ENCODE data around the gene CNTN4. TPM values are rescaled to one million over a fixed set of nuclear protein-coding genes. Genes with fewer than 3 reads are reported as not detected.

Gene CNTN4
- total RNA-seq, 1 donor from 2014 or later, result 0.52 TPM

DNA sequence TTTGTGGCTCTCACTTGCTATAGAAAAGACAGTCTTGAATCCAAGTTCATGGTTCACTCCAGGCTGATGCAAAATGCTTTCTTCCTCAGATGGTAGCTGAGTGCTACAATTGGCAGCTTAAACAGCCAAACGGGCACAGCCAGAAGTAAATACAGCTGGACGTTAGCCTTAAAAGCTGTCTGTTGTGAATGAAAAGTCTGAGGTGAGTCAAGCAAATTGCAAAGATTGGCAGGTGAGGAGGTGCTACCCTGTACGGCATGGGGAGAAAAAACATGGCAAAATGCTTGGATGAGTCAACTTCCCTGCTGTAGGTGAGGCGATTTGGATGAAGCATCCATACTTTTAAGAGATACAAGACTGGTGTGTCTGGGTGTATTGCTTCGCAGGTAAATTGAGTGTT, 971.1 kb downstream of the CNTN4 start:
- H3K36me3 Mint-ChIP-seq (ENCODE audit: low read depth), result no peaks in the 10 kb centered on the region
- H3K9me3 Mint-ChIP-seq (ENCODE audit: low read depth), result no peaks in the 10 kb centered on the region
- no peak for TF ChIP-seq CTCF (IDR thresholded peaks at IDR 0.05)
- no peaks in the 10 kb centered on the region for H3K27me3 Mint-ChIP-seq (ENCODE audit: low read depth)
- H3K27ac Mint-ChIP-seq (ENCODE audit: unreplicated experiment), result no peak overlapping the region
- H3K4me3 Mint-ChIP-seq (ENCODE audit: unreplicated experiment), result no peak overlapping the region
- DNase-seq (ENCODE audit: low spot score), result no peak
- no peaks in the 10 kb centered on the region for H3K4me1 Mint-ChIP-seq (ENCODE audit: low read depth)

- no peak overlapping the region for H3K27ac Mint-ChIP-seq (ENCODE audit: unreplicated experiment)
Measured at GRCh38 chr3:3071136-3071535, 972.5 kb downstream of the CNTN4 start.

DNA sequence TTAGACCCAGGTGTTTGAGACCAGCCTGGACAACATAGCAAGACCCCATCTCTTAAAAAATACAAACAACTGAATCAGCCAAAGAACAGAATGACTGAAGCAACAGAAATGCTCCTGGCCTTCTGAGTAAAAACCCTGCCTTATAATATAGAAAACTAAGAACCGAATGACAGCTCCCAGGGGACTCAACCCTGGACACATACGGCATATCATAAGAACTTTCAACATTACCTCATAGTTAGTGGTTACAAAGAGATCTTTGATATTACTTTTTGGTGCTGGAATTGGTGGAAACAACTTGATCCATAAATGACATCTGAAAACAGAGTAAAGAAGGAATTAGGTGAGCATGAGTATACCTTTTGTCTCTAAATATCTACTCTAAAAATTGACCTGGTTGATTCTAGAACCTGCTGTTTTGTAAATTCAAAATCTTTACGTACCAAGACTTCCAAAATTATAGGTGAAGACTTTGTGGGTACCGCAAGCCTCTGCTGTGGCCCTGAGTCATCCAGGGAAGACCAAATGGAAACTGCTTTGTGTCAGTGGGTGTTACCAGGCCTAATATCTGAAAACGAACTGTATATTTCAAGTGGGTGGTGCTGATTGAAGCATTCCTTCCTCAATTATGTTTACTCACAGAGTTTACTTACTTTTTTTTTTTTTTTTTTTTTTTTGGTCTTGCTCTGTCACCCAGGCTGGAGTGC, 976.0 kb downstream of the CNTN4 start:
- no peak for DNase-seq (ENCODE audit: low spot score)
- no peak overlapping the region for H3K4me3 Mint-ChIP-seq (ENCODE audit: unreplicated experiment)
- no peaks in the 10 kb centered on the region for H3K9me3 Mint-ChIP-seq (ENCODE audit: low read depth)
- H3K27ac Mint-ChIP-seq (ENCODE audit: unreplicated experiment), result no peak overlapping the region
- H3K36me3 Mint-ChIP-seq (ENCODE audit: low read depth), result no peaks in the 10 kb centered on the region
- H3K27me3 Mint-ChIP-seq (ENCODE audit: low read depth), result peaks cover 2% of the 10 kb centered on the region
- H3K4me1 Mint-ChIP-seq (ENCODE audit: low read depth), result no peaks in the 10 kb centered on the region
- TF ChIP-seq CTCF (IDR thresholded peaks at IDR 0.05), result no peak

More at GRCh38 chr3:3071136-3071535, 972.5 kb downstream of the CNTN4 start:
- Mint-ChIP-seq H3K36me3 (ENCODE audit: low read depth) (no peaks in the 10 kb centered on the region), H3K4me1 (ENCODE audit: low read depth) (no peaks in the 10 kb centered on the region), H3K9me3 (ENCODE audit: low read depth) (no peaks in the 10 kb centered on the region), H3K27me3 (ENCODE audit: low read depth) (no peaks in the 10 kb centered on the region), H3K4me3 (ENCODE audit: unreplicated experiment) (no peak overlapping the region)
- DNase-seq (ENCODE audit: low spot score), result no peak
- no peak for TF ChIP-seq CTCF (IDR thresholded peaks at IDR 0.05)

GRCh38 chr3:3080309-3080708, 981.6 kb downstream of the CNTN4 start:
- Mint-ChIP-seq H3K9me3 (ENCODE audit: low read depth) (no peaks in the 10 kb centered on the region), H3K27me3 (ENCODE audit: low read depth) (peaks cover 2% of the 10 kb centered on the region), H3K4me3 (ENCODE audit: unreplicated experiment) (no peak overlapping the region), H3K4me1 (ENCODE audit: low read depth) (no peaks in the 10 kb centered on the region), H3K27ac (ENCODE audit: unreplicated experiment) (no peak overlapping the region), H3K36me3 (ENCODE audit: low read depth) (no peaks in the 10 kb centered on the region)
- no peak for DNase-seq (ENCODE audit: low spot score)
- TF ChIP-seq CTCF (IDR thresholded peaks at IDR 0.05), result no peak

DNA sequence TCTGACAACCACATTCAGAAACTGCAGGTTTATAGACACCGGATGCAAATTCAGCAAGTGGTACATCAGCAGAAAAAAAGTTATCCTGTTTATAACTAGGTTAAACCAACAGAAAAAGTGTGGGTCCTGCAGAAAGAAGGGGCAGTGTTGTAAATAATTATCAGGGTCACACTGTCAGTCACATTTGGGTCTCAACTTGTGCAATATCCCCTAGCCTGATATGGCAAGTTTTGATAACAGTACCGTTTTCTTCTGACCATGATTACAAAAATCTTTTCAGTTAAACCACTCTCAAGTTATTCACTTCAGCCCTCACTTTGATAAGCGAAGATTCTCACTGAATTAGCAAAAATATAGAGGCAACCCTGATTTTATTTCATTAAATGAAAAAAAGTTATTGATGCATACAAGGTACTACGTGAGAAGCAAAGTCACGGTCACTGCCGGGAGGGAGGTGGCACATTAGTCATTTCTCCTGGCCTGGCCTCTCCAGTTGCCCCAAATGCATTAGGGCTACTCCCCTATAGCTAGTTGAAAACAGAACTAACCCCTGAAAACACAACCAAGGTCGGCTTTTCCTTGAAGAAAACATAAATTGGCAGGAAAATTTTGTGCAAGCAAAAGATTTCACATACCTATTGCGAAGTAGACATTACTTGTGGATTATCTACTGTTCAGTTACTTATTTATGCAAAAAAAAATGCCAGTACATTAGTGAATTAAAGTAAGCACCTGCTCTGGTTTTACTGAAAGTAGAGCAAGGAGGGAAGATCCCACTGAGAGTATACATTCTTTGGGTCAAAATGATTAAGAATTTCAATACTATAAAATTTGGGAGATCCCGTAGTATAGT, 982.9 kb downstream of the CNTN4 start:
- H3K4me3 Mint-ChIP-seq (ENCODE audit: unreplicated experiment), result no peak overlapping the region
- DNase-seq (ENCODE audit: low spot score), result no peak
- peaks cover 2% of the 10 kb centered on the region for H3K27me3 Mint-ChIP-seq (ENCODE audit: low read depth)
- H3K9me3 Mint-ChIP-seq (ENCODE audit: low read depth), result no peaks in the 10 kb centered on the region
- no peaks in the 10 kb centered on the region for H3K4me1 Mint-ChIP-seq (ENCODE audit: low read depth)
- TF ChIP-seq CTCF (IDR thresholded peaks at IDR 0.05), result no peak
- H3K36me3 Mint-ChIP-seq (ENCODE audit: low read depth), result no peaks in the 10 kb centered on the region
- no peak overlapping the region for H3K27ac Mint-ChIP-seq (ENCODE audit: unreplicated experiment)

Measured in chondrocyte (in vitro differentiated cells).